Mesodermal cell (in vitro differentiated cells): Measurements from ENCODE around the gene SOX12.
A peak's percentile ranks its signal among the peaks of the same experiment; 100 is the strongest.

Source experiments
- H3K27ac ChIP-seq: 2 replicates; pipeline ENCODE4 v1.7.0; 2013; ENCODE audit warnings: mild to moderate bottlenecking, low read depth, low read length, moderate library complexity; ENCODE audit not compliant: severe bottlenecking
- H3K36me3 ChIP-seq: 2 replicates; pipeline ENCODE4 v1.7.1; 2013; ENCODE audit warnings: mild to moderate bottlenecking, low read length, moderate library complexity; ENCODE audit not compliant: control insufficient read depth, insufficient read depth
- H3K4me1 ChIP-seq: one replicate; pipeline ENCODE4 v1.7.1; 2013; ENCODE audit warnings: mild to moderate bottlenecking, low read length; ENCODE audit not compliant: insufficient read depth, control insufficient read depth, poor library complexity, severe bottlenecking
- H3K4me3 ChIP-seq: 2 replicates; pipeline ENCODE4 v1.7.0; 2013; ENCODE audit warnings: low read length, control low read depth, mild to moderate bottlenecking; ENCODE audit not compliant: insufficient read depth, poor library complexity, severe bottlenecking; ENCODE audit errors: extremely low read depth
- H3K9me3 ChIP-seq: 2 replicates; pipeline ENCODE4 v1.7.1; 2013; ENCODE audit warnings: mild to moderate bottlenecking, low read length, moderate library complexity; ENCODE audit not compliant: control insufficient read depth
- WGBS, 2 experiments: methylation state at CpG; one replicate each; pipeline ENCODE4 v1.1.5; 2013; ENCODE audit warnings: missing lambda C conversion rate in 2 of 2; ENCODE audit not compliant: insufficient coverage in 2 of 2; 5-methylcytosine and 5-hydroxymethylcytosine counted together

The SOX12 gene

DNA sequence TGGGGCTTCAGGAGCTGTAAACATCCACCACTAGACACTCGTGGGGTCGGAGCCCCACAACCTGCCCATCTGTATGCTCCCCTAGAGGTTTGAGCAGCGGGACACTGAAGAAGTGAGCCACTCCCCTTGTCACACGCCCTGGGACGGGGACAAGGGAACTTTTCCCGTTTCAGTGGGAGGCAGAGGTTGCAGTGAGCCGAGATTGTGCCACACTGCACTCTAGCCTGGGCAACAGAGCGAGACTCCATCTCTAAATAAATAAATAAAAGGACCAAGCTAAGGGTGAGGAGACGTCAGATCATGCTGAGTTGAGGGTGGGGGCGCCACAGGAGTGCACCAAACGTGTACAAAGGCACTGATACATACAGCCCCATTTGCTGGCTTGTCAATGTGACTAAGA lies 19.6 kb upstream of the SOX12 start:
- Histone ChIP-seq H3K36me3 (peaks cover 6% of the 10 kb centered on the region), H3K4me3 (no peak overlapping the region), H3K27ac (no peak overlapping the region), H3K9me3 (no peaks in the 10 kb centered on the region), H3K4me1 (peaks cover 33% of the 10 kb centered on the region)
- 69 to 87% methylated on average over 4 to 6 of the region's 11 CpGs for WGBS, 2 experiments

DNA sequence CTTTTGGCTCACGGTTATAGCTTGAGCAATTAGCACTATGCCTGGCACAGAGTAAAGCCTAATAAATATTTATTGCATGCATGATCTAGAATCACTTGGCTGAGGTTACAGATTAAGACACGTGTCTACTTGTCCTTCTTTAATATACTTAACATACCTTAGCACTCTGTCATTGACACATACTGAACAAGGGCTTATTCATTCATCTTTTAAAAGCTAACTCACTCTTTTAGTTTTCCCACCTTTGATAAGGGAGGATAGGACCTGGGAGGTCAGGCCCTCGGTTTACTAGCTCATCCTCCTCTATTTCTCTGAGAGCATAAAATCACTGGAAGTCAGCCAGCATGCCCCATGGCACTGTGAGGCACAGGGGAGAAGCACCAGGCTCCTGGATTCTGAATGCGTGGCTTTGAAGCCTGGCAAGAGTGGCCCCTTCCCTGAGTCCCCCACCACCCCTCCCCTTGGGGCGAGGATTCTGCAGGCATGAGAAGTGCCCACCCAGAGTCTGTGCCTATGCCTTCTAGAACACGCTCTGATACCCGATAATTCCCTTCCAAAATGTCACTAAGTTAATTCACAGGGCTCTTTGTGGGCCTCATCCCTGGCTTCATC lies 16.8 kb upstream of the SOX12 start:
- Histone ChIP-seq H3K9me3 (no peaks in the 10 kb centered on the region), H3K4me1 (peaks cover 16% of the 10 kb centered on the region), H3K36me3 (no peaks in the 10 kb centered on the region), H3K27ac (peak overlapping the region; percentile 100), H3K4me3 (no peak overlapping the region)
- 94 to 100% methylated on average over 5 of the region's 7 CpGs for WGBS, 2 experiments

DNA sequence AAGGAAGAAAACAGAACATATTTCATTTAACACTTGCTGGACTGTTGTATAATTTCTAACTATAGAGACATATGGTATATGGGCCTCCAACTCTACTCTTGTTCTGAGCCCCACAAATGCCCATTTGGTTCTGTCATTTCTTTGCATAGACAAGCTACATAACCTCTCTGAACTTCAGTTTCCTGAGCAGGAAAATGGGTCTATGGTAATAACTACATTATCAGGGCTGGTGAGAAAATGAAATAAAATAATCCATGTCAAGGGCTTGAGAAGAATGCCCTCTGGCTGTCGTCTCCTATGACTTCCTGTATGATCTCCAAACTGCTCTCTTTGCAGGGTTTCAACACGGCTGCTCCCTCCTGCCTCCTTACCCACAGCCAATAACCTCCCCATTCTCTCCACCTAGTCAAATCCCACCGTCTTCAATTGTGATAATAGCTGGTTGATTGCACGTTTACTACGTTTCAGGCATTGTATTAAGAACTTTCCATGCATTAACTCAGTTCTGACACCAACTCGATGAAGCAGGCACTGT lies 16.0 kb upstream of the SOX12 start:
- Histone ChIP-seq H3K4me3 (peak overlapping the region; percentile 35), H3K9me3 (no peaks in the 10 kb centered on the region), H3K4me1 (peaks cover 16% of the 10 kb centered on the region), H3K27ac (peak overlapping the region; percentile 100), H3K36me3 (no peaks in the 10 kb centered on the region)
- WGBS, 2 experiments: 0% methylated on average over 3 to 4 of the region's 6 CpGs

DNA sequence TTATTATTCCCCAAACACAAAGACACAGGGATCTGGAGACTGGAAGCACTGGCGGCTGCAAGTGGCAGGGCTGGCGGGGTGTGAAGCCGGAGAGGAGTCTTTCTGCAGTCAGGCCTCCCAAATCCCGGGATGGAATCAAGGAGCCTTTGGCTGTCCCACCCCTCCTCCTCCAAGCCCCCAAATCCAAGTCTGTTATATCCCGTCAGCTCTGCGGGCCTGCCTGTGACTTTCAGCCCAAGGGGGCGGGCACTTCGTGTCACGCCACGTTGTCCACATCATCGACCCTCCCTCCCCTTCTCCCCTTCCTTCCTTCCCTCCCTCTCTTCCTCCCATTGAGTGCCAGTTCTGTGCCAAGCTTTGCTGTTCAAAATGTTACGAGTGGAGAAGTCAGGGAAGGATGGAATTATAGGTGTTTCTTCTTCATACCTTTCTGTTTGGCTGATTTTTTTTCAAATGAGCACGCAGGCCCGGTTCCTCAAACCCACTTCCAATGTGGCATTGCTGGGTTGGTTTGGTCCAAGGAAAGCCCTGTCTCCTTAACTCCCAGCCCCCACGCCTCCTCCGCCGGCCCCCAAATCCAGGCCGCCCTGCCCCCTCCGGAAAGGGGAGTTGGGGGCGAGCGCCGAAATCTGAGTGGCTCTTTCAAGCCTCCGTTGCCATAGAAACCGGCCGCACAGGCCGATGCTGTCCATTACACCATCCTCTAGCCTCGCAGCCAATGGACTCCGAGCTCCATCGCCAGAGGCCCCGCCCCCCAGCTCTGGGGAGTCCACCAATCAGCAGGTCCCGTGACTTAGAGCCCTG lies 15.3 kb upstream of the SOX12 start:
- H3K9me3 ChIP-seq: no peaks in the 10 kb centered on the region
- peak overlapping the region; percentile 35 for H3K4me3 ChIP-seq
- H3K4me1 ChIP-seq: peaks cover 16% of the 10 kb centered on the region
- no peaks in the 10 kb centered on the region for H3K36me3 ChIP-seq
- 0% methylated on average over 13 to 19 of the region's 31 CpGs for WGBS, 2 experiments
- H3K27ac ChIP-seq: peak overlapping the region; percentile 100

DNA sequence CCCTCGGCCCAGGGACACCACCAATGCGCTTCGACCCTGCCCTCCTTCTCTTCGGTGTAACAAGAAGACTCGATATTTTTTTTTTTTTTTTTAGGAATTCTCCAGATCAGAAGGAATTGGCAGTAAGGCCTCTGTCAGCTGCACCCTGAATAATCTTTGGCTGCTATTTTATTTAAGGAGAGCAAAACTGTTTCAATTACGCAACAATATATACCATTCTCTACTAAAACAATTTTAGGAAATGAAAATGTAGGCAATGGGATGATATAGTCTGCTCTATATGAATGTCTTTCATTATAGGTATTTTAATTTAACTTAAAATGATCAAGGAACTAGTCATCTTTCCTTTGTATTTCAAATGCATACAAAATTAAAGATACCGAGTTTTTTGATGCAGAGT lies 14.7 kb upstream of the SOX12 start:
- Histone ChIP-seq H3K9me3 (no peaks in the 10 kb centered on the region), H3K4me3 (no peak overlapping the region), H3K27ac (peak overlapping the region; percentile 43), H3K36me3 (no peaks in the 10 kb centered on the region), H3K4me1 (peaks cover 16% of the 10 kb centered on the region)
- 0% methylated on average over 1 to 3 of the region's 7 CpGs for WGBS, 2 experiments

DNA sequence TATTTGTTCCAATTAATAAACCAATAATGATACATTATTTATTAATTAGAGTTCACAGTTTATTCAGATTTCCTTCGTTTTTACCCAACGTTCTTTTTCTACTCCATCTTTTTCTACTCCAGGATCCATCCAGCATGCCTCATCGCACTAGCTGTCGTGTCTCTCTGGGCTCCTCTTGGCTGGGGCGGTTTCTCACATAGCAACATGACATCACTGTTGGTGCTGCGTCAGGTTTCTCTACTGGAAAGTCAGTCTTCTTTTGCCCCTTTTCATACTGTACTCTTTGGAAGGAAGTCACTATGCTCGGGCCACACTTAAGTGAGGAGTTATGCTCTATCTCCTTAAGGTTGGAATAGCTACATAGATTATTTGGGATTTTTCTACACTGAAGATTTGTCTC lies 13.7 kb upstream of the SOX12 start:
- Histone ChIP-seq H3K36me3 (no peaks in the 10 kb centered on the region), H3K27ac (no peak overlapping the region), H3K4me1 (peaks cover 16% of the 10 kb centered on the region), H3K9me3 (no peaks in the 10 kb centered on the region), H3K4me3 (no peak overlapping the region)
- WGBS, 2 experiments: 93 to 95% methylated on average over 4 to 6 of the region's 7 CpGs

DNA sequence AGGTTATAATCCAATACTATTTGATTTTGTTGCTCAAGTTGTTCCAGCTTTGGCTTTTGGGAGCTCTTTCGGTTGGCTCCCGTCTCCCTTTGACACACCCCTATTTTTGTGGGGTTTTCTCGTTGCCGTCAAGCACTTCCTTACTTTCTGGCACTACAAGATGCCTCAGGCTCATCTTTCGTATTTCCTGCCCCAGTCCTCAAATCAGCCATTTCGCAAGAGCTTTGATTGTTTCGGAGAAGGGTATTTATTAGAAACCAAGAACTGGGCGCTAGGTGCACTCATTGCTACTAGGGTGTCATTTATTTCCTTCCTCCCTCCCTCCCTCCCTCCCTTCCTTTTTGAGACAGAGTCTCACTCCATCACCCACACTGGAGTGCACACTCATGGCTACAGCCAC lies 13.3 kb upstream of the SOX12 start:
- 97 to 100% methylated on average over 3 to 5 of the region's 8 CpGs for WGBS, 2 experiments
- Histone ChIP-seq H3K36me3 (no peaks in the 10 kb centered on the region), H3K27ac (no peak overlapping the region), H3K9me3 (no peaks in the 10 kb centered on the region), H3K4me3 (no peak overlapping the region), H3K4me1 (peaks cover 16% of the 10 kb centered on the region)

DNA sequence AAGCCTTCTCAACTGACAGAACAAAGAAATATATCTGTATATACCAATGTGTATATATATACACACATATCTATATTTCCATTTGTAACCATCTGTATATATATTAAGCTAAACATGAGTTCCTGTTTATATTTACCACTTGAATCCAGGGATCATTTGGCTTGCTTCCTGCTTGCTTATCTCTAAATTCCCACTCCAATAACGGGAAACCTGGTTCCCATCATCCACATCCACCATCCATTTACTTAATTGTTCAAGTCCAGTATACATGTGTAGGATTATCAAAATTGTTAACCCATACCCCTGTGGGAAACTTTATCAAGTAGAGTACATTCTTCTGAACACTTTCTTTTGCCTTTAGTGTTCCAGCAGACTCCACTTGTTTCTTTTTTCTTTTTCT lies 12.5 kb upstream of the SOX12 start:
- H3K9me3 ChIP-seq: no peaks in the 10 kb centered on the region
- H3K4me1 ChIP-seq: peaks cover 15% of the 10 kb centered on the region
- 100% methylated on average over 1 of the region's 1 CpG; no CpG with 5 or more reads in 1 of the 2 experiments for WGBS, 2 experiments
- no peak overlapping the region for H3K27ac ChIP-seq
- H3K36me3 ChIP-seq: no peaks in the 10 kb centered on the region
- H3K4me3 ChIP-seq: no peak overlapping the region

DNA sequence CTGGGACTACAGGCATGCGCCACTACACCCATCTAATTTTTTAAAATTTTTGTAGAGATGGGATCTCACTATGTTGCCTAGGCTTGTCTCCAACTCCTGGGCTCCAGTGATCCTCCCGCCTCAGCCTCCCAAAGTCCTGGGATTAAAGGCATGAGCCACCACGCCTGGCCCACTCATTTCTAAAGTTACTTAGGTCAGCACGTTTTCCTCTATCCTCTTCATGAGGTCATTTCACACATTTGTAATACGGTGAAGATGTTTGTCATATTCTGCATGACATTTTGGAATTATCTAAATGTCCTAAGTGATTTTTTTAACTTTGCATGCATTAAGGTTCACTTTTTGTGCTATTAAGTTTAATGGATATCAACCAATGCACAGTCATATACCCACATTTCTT lies 11.9 kb upstream of the SOX12 start:
- no peak overlapping the region for H3K27ac ChIP-seq
- H3K4me1 ChIP-seq: peaks cover 10% of the 10 kb centered on the region
- no peak overlapping the region for H3K4me3 ChIP-seq
- no peaks in the 10 kb centered on the region for H3K36me3 ChIP-seq
- no peaks in the 10 kb centered on the region for H3K9me3 ChIP-seq
- WGBS, 2 experiments: 93 to 94% methylated on average over 3 of the region's 5 CpGs

DNA sequence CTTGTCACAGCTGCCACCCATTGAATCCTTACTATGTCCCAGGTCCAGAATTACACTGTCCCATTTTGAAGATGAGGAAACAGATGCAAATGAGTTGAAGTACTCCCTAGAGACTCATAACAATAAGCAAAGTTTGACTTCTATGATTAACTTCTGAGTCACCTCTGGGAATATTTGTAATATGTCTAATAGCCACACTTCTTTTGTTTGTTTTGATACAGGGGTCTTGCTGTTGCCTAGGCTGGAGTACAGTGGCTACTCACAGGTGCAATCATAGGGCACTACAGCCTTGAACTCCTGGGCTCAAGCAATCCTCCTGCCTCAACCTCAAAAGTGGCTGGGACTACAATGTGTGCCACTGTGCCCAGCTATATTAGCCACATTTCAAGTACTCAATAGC lies 11.4 kb upstream of the SOX12 start:
- Histone ChIP-seq H3K4me3 (no peak overlapping the region), H3K4me1 (peaks cover 5% of the 10 kb centered on the region), H3K27ac (no peak overlapping the region), H3K36me3 (no peaks in the 10 kb centered on the region), H3K9me3 (no peaks in the 10 kb centered on the region)
